A673 (cell line): ENCODE data around the gene VPS52.

Experiments
- EZH2 ChIP-seq: fragments of 200-600 bp; sonication (generic); IDR thresholded peaks from 2 replicates; pipeline ENCODE4 v1.6.1; 2017; ENCODE audit warnings: borderline replicate concordance, low read depth, mild to moderate bottlenecking, mixed read lengths, antibody characterized with exemption, low read length; ENCODE audit not compliant: poor library complexity, severe bottlenecking
- TF ChIP-seq, protein P1 (sequence below): fragments of 300-800, 200-600 bp; sonication (generic); conservative IDR thresholded peaks from 2 replicates; pipeline ENCODE4 v1.5.1; 2017; ENCODE audit warnings: low read depth, mild to moderate bottlenecking, antibody characterized with exemption, low read length, moderate library complexity, mixed read lengths

DNA sequence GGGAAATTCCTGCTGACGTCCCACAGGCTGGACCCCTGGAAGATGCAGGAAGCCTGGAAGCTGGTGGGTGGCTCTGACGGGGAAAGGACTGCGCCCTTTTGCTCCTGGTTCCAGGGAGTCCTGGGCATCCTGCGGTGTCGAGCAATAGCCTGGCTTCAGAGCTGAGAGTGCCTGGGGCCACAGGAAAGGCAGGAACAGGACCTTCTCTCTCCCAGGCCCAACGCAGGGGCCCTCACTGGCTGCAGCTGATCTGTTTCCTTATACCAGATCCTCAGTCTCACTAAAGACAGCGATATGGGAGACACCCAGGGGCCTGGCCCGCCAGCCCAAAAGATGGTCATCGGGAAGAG, 6.7 kb upstream of the VPS52 start:
- TF ChIP-seq EZH2: no peak
- TF ChIP-seq, protein P1, sequence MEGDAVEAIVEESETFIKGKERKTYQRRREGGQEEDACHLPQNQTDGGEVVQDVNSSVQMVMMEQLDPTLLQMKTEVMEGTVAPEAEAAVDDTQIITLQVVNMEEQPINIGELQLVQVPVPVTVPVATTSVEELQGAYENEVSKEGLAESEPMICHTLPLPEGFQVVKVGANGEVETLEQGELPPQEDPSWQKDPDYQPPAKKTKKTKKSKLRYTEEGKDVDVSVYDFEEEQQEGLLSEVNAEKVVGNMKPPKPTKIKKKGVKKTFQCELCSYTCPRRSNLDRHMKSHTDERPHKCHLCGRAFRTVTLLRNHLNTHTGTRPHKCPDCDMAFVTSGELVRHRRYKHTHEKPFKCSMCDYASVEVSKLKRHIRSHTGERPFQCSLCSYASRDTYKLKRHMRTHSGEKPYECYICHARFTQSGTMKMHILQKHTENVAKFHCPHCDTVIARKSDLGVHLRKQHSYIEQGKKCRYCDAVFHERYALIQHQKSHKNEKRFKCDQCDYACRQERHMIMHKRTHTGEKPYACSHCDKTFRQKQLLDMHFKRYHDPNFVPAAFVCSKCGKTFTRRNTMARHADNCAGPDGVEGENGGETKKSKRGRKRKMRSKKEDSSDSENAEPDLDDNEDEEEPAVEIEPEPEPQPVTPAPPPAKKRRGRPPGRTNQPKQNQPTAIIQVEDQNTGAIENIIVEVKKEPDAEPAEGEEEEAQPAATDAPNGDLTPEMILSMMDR: no peak
